Fibroblast of mammary gland (primary cell): ENCODE results near the gene CLDN5.

ENCODE experiments used
- DNase-seq: peaks from one replicate; pipeline ENCODE4 v3.0.0-alpha.2; 2010; ENCODE audit warnings: low read depth
- H3K4me3 ChIP-seq: 2 replicates; pipeline ENCODE4 v1.5.1; 2011; ENCODE audit warnings: low read depth, mild to moderate bottlenecking, low read length, moderate library complexity; ENCODE audit not compliant: control insufficient read depth
- TF ChIP-seq, protein P1 (sequence below): conservative IDR thresholded peaks from 2 replicates; pipeline ENCODE4 v1.5.1; 2011; ENCODE audit warnings: low read depth, low read length, inconsistent platforms; ENCODE audit not compliant: control insufficient read depth, insufficient read depth

The CLDN5 gene

DNA sequence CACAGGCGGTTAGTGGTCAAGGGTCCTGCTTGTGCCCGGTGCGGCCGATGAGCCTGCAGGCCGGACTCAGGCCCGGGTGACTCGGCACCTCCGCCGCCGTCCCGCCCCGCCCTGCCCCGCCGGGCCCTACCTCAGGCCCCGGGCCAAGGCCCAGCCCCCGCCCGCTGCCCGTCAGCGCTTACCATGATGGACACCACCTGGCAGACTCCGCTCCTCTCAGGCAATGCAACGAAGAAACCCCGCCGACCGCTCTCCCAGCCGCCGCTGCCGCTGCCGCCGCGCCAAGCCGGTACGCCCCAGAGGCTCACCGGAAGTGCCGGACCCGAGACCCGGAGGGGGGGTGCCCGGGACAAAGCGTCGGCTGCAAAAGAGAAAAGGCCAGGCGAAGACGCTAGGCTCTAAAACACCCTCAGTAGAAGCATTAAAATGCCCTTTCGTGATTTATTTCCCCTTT, 45.3 kb downstream of the CLDN5 start, which contains the start of gene UFD1:
Gene UFD1 (minus strand): TSS at position 293 of the 454 bp plus-strand sequence. CDS start 108 bp downstream, at position 185.
- peak within 1 kb of the TSS; percentile 75 for H3K4me3 ChIP-seq
- peak; percentile 72 for DNase-seq
- TF ChIP-seq, protein P1, sequence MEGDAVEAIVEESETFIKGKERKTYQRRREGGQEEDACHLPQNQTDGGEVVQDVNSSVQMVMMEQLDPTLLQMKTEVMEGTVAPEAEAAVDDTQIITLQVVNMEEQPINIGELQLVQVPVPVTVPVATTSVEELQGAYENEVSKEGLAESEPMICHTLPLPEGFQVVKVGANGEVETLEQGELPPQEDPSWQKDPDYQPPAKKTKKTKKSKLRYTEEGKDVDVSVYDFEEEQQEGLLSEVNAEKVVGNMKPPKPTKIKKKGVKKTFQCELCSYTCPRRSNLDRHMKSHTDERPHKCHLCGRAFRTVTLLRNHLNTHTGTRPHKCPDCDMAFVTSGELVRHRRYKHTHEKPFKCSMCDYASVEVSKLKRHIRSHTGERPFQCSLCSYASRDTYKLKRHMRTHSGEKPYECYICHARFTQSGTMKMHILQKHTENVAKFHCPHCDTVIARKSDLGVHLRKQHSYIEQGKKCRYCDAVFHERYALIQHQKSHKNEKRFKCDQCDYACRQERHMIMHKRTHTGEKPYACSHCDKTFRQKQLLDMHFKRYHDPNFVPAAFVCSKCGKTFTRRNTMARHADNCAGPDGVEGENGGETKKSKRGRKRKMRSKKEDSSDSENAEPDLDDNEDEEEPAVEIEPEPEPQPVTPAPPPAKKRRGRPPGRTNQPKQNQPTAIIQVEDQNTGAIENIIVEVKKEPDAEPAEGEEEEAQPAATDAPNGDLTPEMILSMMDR = no peak

DNA sequence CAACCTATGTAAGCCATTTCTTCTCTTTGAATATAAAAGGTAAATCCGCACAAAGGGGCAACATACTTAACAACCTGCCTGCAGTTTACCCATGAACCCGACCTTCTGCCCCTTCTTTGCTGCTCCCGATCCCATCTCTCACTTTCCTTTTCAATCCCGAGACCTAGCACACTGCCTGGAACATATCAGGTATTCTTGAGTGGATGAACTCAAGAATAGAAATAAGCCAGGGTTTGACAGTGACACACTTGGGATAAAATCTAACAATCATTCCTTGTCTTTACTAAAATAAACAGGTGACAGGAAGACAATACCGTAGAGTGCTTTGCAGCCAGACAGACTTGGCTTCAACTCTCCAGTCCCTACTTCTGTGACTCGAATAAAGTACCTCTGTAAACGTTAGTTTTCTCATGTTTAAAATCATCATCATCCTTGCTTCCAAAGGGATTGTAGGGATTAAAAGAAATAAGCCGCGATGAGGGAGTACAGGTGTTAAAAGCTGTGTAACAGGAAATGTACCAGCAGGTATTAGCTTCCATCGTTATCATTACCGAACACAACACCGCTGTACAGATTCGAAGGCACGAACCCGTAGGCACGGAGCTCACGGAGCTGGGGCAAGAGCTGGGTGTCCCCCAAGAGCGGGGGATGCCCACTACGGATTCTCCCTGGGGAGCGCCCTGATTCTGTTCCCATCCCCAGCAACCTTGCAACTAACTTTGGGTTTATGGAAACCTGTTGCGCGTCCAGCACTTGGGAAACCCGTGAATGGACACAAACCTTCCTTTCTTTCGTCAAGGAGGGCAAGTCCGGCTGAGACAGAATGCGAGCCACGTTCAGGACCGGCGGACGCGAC, 45.9 kb downstream of the CLDN5 start:
- DNase-seq = no peak
- peak overlapping the region; percentile 75 for H3K4me3 ChIP-seq
- TF ChIP-seq, protein P1 = no peak

DNA sequence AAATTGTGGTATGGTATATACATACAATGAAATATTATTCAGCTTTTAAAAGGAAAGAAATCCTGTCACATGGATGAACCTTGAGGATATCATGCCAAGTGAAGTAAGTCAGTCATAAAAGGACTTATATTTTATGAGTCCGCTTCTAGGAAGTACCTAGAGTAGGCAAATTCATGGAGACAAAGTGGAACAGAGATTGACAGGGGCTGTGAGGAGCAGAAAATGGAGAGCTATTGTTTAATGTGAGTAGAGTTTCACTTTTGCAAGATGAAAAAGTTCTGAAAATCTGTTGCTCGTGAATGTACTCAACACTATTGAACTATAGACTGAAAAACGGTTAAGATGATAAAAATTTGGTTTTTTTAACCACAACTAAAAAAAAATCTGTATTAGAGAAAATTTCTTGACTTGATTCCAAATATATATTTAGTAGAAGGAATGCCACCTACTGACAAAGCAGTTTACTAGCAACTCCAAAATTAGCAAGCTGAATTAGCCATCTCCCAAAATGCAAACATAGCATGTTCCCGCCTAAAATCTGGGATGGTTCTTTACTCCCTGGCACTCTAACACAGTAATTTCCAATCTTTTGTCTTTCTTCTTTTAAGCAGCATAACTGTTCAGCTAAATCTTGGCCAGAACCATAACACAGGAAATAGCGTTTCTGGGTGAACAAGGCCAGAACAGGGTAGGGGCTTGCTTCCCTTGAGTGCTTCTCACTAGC, 46.7 kb downstream of the CLDN5 start:
- peak overlapping the region; percentile 75 for H3K4me3 ChIP-seq
- TF ChIP-seq, protein P1 = no peak
- DNase-seq = peak; percentile 40

DNA sequence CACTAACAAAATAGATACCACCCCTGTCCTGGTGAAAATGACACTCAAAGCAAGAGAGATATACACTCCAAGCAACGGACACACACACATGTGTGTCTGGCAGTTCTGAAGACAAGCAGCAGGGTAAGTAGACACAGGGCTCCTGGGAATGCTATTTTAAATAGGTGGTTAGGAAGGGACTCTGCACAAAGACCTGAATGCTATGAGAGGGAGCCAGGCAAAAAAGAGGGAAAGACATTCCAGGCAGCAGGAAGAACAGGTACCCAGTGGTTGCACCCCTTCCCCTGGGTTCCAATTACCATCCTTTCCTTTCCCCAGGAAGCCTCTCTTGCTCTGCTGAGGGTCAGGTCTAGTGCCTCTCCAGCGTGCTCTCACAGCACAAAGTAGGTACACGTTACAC, 48.2 kb downstream of the CLDN5 start:
- TF ChIP-seq, protein P1 = no peak
- no peak overlapping the region for H3K4me3 ChIP-seq
- DNase-seq = no peak

DNA sequence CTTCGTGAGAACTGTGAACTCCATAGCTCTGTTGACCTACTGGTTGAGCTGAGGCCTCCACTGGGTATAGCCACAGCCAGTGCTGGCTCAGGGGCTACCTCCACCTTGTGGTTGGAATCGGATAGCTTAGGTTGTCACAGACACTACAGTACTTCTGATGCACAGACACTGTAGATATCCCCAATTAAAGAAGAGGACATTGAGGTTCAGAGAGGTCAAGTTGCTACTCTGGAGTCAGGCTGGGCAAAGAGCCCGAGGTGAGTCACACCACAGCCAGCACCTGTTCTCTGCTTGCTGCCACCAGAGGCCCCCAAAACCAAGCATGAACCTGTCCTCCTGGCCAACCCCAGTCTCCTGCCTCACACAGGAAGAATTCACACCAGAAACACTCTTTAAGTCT, 50.6 kb downstream of the CLDN5 start:
- TF ChIP-seq, protein P1 = no peak
- no peak overlapping the region for H3K4me3 ChIP-seq
- peak; percentile 37 for DNase-seq
